ENCODE results near the gene ATAD3C. TPM values are rescaled to one million over a fixed set of nuclear protein-coding genes. Genes with fewer than 3 reads are reported as not detected.
A peak's percentile ranks its signal among the peaks of the same experiment; 100 is the strongest.
"Not testable (repeated sequence)": the region's sequence is repeated elsewhere in the genome, so short reads cannot be mapped to it uniquely, and the experiment has no call there.

Gene ATAD3C, protein sequence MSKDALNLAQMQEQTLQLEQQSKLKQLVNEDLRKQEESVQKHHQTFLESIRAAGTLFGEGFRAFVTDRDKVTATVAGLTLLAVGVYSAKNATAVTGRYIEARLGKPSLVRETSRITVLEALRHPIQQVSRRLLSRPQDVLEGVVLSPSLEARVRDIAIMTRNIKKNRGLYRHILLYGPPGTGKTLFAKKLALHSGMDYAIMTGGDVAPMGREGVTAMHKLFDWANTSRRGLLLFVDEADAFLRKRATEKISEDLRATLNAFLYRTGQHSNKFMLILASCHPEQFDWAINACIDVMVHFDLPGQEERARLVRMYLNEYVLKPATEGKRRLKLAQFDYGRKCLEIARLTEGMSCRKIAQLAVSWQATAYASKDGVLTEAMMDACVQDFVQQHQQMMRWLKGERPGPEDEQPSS
- polyA plus RNA-seq (2013, experiment 1 of 2; ENCODE audit: insufficient read length) = 0.36 TPM
- polyA plus RNA-seq (2013, experiment 2 of 2; ENCODE audit: insufficient read length) = 0.55 TPM

DNA sequence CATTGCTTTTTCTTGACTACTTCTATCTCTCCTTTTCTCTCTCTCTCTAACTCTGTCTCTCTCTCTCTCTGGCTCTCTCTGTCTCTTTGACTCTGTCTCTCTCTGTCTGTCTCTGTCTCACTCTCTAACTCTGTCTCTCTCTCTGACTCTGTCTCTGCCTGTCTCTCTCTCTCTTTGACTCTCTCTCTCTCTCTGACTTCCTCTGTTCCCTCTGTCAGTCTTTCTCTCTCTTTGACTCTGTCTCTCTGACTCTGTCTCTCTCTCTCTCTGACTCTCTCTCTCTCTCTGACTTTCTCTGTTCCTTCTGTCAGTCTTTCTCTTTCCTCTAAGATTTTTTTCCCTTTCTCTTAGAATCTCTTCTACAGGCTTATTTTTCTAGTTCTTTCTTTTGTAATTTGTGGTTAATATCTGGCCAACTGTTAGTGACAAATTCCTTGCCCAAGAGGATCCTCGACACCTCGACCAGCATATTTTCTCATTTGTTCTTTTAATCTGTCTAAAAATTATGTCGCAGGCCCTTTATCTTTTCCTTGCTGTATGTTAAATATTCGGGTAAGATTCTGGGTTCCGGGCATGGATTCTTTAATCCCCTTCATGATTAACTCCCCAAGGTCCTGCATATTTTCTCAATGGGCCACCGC lies at the start of gene ATAD3C:
ATAD3C (plus strand) TSS at position 591 of the 641 bp plus-strand sequence. CDS start 995 bp downstream, outside the sequence.
- no peak for DNase-seq

DNA sequence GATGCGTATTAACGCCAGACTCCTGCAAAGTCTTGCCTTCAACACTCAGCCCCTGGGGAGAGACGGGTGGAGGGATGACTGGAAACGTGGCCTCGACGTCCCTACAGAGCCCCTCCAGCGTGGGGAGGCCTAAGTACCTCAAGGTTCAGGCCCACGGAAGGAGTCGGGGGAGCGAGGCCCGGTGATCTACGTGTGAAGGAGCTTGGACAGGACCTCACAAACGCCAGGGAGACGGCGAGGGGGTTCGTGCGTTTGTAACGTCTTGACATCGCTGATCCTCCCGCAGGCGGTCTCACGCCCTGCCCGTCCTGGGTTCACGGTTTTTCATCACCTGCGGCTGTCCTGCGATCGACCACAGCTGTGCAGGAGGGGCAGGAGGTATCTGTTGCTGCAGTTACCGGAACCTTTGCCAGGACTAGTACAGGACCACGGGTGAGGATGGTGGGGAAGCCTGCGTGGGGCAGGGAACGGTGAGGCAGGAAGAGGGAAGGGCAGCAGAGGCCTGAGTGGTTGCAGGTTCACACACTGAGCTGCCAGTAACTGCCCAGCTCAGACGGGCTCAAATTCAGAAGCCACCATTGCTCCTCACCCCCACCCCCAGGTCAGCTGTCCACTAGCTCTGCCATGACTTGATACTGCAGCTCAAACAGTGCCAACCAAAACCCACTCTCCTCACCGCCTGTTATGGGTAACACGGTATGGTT lies 49.5 kb upstream of the ATAD3C start:
- DNase-seq = no peak

DNA sequence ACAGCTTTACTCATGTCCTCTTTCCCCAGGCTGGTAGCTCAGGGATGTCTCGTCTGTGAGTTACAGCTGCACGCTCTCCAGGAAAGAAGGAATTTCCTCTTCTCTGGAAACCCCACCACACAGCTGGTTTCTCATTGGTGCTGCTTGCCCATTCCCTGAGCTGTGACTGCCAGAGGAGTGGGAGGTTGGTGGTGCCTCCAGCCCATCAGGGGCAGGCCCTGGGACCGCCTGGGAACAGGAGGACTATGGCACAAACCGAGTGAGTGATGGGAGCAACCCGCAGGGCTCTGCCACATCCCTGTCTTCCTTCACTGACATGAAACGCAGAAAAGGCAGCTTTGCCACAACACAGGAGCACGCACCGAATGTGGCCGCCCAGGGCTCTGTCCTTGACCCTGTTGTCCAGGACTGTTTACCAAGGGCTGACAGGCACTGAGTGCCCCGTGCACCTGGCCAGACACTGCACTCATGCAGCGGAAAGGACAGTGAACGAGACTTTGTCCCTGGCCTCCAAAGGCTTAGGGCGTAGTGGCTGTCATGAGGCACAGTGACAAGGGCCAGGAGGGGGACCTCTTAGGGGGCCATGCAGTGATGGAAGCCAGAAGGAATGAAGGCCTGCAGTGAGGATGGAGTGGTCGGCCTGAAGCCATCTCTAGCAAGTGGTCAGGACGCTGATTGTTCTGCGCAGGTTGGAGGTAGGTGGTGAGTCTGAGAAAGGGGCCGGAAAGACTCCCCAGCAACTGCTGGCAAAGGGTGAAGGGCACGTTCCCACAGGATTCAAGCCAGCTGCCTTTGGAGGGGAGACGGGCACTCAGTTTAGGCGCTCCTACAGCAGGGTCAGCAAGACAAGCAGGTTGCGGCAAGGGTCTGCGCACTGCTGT lies 48.7 kb upstream of the ATAD3C start:
- no peak for DNase-seq

DNA sequence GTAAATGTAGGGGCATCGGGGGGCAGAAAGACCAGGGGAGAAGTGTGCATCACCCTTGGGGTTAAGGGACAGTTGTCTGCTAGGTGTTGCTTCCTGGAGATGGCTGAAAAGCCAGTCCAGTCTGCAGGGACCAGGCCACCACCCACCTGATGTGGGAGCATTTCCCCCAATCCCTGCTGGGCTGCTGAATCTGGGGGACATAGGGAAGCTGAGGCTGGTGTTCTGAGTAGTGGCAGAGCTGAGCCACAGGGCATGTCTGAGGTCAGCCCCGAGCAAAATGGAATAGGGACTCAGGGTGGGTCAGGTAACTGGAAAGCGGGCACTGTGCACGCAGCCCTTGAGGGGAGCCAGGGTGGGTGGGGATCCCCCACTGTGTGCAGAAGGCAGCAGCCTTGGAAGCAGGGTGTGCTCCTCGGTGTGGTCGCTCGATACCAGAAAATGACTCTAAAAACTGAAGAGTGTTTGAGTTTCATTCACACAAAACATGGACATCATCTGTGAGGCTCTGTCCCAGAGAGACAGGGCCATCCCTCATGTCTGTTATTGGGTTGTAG lies 48.0 kb upstream of the ATAD3C start:
- DNase-seq = no peak

DNA sequence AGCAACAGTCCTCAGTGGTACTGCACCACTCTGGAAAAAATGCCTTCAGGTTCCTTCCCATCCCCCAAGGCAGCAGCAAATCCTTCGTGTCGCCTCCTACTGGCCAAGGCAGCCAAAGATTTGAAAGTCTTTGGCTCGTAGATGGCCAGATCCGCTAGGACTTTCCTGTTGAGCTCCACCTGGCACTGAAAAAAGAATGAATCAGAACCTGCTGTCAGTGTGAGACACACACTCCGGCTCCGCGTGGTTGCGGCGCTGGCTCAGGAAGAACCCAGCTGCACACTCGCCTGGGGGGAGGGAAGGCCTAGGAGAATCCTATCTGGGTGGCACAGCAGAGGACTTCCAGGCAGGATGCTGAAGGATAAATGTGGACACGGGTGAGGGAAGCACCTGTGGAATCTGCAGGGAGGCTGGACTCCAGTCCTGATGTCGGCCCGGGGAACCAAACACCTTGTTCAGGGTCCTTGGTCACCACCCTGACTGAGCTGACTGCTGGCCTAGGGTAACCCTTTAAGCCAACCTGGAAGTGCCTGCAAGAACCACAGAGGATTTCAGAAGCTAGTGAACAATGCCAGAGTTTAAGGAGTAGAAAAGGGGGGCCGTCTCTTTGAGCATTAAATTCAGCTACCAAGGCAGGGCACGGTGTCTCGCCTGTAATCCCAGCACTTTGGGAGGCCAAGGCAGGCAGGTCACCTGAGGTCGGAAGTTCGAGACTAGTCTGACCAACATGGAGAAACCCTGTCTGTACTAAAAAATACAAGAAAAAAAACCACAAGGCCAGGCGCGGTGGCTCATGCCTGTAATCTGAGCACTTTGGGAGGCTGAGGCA lies 47.2 kb upstream of the ATAD3C start:
- peak; percentile 47 for DNase-seq

DNA sequence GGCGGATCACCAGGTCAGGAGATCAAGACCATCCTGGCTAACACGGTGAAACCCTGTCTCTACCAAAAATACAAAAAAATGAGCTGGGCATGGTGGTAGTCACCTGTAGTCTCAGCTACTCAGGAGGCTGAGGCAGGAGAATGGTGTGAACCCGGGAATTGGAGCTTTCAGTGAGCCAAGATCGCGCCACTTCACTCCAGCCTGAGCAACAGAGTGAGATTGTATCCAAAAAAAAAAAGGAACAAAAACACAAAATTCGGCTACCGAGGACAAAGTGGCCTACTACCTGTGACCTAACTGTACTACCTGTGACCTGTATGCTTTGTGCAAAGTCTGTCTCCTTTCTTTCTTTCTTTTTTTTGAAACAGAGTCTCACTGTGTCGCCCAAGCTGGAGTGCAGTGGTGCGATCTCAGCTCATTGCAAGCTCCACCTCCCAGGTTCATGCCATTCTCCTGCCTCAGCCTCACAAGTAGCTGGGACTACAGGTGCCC lies 46.5 kb upstream of the ATAD3C start:
- not testable (repeated sequence) for DNase-seq

DNA sequence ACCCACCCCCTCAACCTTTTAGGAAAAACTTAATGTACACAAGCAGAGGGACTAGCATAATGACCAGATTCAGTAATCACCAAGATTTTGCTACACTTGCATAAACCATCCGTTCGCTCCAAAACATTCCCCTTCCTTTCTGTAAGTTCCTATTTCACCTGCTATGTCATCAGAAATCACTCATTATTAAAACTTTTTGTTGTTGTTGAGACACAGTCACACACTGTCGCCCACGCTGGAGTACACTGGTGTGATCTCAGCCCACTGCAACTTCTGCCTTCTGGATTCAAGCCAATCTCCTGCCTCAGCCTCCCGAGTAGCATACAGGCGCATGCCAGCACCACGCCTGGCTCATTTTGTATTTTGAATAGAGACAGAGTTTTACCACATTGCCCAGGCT lies 45.8 kb upstream of the ATAD3C start:
- DNase-seq = no peak

DNA sequence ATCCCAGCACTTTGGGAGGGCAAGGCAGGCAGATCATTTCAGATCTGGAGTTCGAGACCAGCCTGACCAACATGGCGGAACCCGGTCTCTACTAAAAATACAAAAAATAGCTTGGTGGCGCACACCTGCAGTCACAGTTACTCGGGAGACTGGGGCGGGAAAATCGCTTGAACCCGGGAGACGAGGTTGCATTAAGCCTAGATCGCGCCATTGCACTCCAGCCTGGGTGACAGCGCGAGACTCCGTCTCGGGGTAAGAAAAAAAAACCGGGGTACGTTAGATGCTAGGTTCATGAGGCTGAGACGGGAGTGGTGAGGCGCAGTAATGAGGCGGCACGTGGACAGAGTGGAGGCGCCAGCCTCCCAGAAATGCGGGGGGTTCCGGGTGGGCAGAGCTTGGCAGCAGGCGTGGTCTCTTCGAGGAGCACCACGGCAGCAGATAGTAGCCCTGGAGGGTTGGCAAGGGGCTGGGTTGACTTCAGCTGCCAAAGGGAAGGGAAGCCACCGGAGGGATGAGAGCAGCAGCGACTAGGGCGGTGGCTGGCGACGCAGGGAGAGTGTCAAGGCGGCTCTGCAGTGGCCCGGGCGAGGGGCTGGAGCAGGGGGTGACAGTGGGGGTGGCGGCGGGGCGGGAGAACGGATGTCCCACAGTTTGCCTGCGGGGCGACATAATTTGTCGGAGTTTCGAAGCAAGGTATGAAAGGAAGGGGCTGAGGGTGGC lies 43.2 kb upstream of the ATAD3C start:
- DNase-seq = no peak

DNA sequence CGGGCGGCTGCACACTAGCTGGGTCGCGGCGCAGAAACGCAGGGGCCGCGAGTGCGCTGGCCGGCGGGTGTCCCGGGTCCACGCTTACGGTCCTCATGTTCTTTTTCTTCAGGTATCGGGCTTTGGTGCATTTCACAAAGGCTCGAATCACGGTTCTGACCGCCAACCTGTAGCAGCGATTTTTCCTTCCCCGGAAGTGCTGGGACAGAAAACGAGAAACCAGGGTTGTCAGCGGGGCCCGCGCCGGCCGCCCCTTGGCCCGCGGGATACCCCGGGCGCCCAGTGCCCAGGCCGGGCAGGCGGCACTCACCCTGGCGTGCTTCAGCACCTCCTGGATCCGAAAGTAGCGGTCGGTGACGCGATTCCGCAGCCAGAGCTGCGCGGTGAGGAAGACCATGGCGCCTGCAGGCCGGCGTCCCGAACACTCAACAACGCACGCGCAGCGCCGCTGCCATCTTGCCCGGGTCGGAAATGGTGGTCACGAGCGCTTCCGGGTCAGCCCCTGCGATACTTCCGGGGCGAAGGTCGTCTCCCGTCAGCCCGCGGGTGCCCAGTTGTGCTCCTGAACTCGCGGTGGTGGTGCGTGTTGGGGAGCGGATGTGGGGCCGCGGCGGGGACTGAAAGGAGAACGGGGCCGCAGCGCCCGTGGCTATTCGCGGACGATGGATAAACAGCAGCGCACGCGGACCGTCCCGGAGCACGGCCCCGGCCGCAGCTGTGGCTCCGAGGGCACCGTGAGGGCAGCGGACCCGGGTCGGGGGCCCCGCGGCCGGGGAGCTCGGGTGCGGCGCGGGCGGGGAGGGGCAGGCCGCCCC lies 42.5 kb upstream of the ATAD3C start, which contains the start of gene MRPL20:
MRPL20 (minus strand) TSS at position 473 of the 815 bp plus-strand sequence; CDS start at position 397, 76 bp downstream.
- peak; percentile 88 for DNase-seq

DNA sequence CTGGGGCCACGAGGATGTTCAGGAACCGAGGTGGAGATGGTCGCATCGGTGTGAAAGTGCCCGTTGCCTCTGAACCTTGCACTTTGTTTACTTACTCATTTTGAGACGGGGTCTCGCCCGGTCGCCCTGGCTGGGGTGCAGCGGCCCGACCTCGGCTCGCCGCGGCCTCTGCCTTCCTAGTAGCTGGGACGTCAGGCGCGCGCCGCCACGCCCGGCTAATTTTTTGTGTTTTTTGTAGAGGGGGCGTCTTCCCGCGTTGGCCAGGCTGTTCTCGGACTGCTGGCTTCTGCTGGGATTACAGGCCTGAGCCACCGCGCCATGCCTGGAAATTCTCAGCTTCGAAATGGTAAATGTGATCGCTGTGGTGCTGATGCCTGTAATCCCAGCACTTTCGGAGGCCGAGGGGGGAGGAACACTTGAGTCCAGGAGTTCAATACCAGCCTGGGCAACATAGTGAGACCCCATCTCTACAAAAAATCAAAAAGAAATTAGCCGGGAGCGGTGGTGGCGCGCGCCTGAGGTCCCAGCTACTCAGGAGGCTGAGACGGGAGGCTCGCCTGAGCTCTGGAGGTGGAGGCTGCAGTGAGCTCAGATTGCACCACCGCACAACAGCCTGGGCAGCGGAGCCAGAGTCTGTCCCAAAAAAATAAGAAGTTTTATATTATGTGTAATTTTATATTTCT lies 41.7 kb upstream of the ATAD3C start:
- peak; percentile 24 for DNase-seq

DNA sequence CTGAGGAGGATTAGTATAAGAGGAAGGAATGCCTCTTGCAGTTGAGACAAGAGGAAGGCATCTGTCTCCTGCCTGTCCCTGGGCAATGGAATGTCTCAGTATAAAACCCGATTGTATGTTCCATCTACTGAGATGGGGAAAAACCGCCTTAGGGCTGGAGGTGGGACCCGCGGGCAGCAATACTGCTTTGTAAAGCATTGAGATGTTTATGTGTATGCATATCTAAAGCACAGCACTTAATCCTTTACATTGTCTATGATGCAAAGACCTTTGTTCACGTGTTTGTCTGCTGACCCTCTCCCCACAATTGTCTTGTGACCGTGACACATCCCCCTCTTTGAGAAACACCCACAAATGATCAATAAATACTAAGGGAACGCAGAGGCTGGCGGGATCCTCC lies 39.3 kb upstream of the ATAD3C start:
- not testable (repeated sequence) for DNase-seq

DNA sequence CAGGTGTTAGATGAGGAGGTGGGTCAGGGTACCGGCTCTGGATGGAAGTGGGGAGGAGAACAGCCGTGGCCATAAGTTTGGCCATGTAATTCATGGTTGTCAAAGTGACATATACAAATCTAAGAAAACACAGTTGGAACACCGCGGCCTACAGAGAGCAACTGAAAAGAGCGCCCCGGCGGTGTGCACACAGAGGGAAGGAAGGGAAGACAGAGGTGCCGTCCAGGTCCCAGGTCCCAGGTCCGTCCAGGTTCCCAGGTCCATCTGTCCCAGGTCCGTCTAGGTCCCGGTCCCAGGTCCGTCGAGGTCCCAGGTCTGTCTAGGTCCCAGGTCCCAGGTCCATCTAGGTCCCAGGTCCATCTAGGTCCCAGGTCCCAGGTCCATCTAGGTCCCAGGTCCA lies 37.9 kb upstream of the ATAD3C start:
- DNase-seq = no peak

DNA sequence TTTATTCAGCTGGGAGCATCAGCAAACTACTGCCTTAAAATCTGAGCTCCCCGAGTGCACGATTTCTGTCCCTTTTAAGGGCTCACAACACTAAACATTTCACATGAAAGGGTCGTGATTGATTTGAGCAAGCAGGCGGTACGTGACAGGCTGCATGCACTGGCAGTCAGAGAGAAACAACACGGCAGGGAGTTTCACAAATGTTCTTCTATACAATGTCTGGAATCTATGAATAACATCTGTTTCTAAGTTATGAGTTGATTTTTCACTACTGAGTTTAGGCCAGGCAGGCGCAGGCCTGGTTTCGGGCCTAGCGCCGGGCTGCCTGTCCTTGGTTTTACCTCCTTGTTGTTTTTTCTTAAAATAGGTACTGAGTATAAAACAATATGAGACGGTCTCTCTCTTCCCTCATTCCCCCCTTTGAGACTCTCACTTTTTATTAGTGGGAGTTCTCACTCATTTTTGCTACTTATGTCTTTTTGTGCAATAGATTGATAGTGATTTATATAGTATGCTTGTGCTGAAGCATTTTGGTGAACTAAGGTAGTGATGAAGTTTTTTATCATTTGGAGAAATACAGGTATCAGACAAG lies 37.1 kb upstream of the ATAD3C start:
- not testable (repeated sequence) for DNase-seq

DNA sequence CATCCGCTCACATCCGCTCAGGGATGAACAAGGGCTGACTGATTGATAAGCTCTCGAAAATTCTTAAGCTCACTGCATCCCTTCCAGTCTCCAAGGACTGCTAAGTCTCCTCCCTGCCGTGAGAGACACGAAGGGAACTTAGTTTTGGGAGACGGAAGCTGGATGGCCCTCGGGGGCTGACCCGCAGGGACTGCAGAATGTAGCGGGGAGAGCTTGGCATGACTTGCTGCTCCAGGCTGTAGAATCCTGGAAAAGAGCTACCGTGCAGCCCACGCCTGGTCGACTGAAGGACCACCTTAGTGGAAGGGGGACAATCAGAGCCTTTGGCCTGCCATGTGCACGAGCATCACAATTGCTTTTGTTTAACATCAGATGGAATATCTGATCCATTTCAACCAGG lies 33.7 kb upstream of the ATAD3C start:
- DNase-seq = no peak

DNA sequence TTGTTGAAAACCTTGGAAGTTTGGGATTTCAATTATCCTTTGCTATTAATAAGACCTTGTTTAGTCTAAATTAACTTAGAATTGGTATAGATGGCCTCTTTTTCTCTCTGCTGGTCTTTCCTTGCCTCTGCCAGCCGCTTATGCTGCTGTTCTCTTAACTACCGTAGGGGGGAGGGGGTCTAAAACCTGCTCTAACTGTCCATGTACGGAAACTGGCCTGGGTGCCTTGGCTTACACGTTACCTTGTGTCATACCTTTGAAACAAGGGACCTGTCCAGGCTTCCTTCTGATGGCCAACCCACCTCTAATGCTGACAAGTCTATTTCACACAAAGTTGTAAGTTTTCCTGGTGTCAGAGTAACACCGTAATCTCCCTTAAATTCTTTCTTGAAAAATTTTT lies 32.1 kb upstream of the ATAD3C start:
- not testable (repeated sequence) for DNase-seq

DNA sequence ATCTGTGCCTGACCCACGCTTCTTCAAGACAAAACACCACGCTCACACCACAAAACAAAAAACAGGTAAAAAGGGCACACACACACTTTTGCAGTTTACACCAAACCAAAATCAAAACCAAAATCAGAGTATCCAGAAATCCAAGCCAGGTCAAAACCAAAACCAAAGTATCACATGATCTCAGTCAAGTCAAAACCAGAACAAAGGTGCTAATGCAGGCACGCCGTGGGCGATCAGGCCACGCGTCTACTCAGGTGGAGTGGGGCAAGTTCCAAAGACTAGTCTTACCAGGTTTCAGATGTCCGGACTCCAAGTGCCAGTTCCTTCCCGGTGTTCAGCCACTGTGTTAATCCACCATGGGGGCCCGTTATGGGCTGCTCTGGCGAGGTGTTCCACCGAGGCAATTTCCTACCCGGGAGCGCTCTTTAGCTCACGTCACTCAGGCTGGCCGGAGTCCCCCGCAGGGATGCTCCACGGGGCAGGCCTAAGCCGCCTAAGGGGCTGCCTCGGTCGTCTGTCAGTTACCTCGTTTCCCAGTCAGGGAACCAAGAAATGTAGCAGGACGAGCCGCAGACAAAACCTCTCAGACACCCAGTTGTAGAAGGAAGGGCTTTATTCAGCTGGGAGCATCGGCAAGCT lies 31.5 kb upstream of the ATAD3C start:
- DNase-seq = not testable (repeated sequence)
